Measurements from ENCODE around the gene GRK1. TPM values are rescaled to one million over a fixed set of nuclear protein-coding genes. Genes with fewer than 3 reads are reported as not detected.

The GRK1 gene
- total RNA-seq, 4 donors from 2014 or later = not detected

DNA sequence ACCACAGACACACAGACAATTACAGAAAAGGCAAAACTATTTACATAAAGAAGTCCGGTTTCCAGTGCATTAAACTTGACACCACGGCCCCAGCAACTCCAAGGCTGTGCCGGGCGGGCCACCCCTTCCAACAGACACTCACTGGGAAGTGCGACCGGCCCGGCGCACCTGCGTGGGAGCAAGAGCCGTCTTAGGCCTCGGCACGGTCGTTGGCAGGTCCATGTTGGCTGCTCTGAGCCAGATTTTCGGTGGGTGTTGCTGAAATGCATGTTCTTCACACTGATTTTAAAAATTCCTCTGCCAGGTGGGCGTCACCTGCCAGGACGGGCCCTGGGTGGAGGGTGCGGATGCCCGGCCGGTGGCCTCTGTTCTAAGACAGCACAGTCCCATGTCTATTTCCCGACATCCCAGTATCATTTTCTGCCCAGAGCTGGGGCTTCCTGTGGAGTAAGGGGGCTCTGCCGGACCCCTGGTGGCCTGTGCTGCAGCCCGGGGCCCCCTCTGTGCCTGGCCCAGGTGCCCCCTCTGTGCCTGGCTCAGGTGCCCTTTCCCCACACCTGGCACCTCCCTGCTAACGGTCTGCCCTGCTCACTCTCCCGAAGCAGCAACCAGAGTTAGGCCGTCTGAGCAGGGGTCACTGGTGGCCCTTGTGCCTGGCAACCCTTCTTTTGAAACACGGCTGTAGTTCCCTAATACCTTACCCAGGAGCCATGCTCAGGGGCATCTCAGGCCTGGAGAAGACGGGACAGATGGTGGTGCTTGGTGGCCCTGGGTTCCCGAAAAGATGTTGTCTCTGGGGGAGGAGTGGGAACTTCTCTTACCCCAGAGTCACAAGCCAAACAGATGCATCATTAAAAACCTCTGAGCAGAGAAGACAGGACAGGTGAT lies 101.2 kb downstream of the GRK1 start:
- Histone ChIP-seq H3K36me3 (no peaks in the 10 kb centered on the region), H3K9me3 (no peaks in the 10 kb centered on the region), H3K4me1 (no peaks in the 10 kb centered on the region), H3K27ac (no peak overlapping the region), H3K27me3 (no peaks in the 10 kb centered on the region), H3K4me3 (no peak overlapping the region)
- in situ Hi-C loops (cut with MboI; ENCODE audit: low pct_ligation_motif_present in 1 of 4, low pct_unique_long_range_greater_than_20kb in 1 of 4, low sequenced_read_pairs in 3 of 4) (no loop called here), intact Hi-C loops (cut with DNase I; ENCODE audit: low total_unique reads) (no loop called here)
- no peak for DNase-seq
- WGBS, 2 donors (ENCODE audit: low coverage in 1 of 2) = 88 to 96% methylated on average over 8 to 28 of the region's 28 CpGs
- TF ChIP-seq CTCF (IDR thresholded peaks at IDR 0.05) (no peak), POLR2A (IDR thresholded peaks at IDR 0.05) (no peak), POLR2AphosphoS5 (IDR thresholded peaks at IDR 0.05) (no peak), EP300 (IDR thresholded peaks at IDR 0.05; ENCODE audit: low read depth) (no peak)

GRCh38 chr13:113769106-113769505 lies 102.1 kb downstream of the GRK1 start:
- 60 to 77% methylated on average over 1 to 5 of the region's 5 CpGs for WGBS, 2 donors (ENCODE audit: low coverage in 1 of 2)
- in situ Hi-C loops (cut with MboI; ENCODE audit: low pct_ligation_motif_present in 1 of 4, low pct_unique_long_range_greater_than_20kb in 1 of 4, low sequenced_read_pairs in 3 of 4) = no loop called here
- Histone ChIP-seq H3K4me3 (no peak overlapping the region), H3K36me3 (no peaks in the 10 kb centered on the region), H3K9me3 (no peaks in the 10 kb centered on the region), H3K27me3 (no peaks in the 10 kb centered on the region), H3K27ac (no peak overlapping the region), H3K4me1 (no peaks in the 10 kb centered on the region)
- intact Hi-C loops (cut with DNase I; ENCODE audit: low total_unique reads) = no loop called here
- no peak for DNase-seq
- no peak for TF ChIP-seq POLR2A (IDR thresholded peaks at IDR 0.05)
- TF ChIP-seq EP300 (IDR thresholded peaks at IDR 0.05; ENCODE audit: low read depth) = no peak
- TF ChIP-seq POLR2AphosphoS5 (IDR thresholded peaks at IDR 0.05) = no peak
- TF ChIP-seq CTCF (IDR thresholded peaks at IDR 0.05) = no peak

- in situ Hi-C loops (cut with MboI; ENCODE audit: low pct_ligation_motif_present in 1 of 4, low pct_unique_long_range_greater_than_20kb in 1 of 4, low sequenced_read_pairs in 3 of 4) (no loop called here), intact Hi-C loops (cut with DNase I; ENCODE audit: low total_unique reads) (no loop called here)
- whole genome bisulfite sequencing, 2 donors (ENCODE audit: low coverage in 1 of 2) = 68 to 88% methylated on average over 6 to 11 of the region's 13 CpGs
- no peaks in the 10 kb centered on the region for H3K4me1 ChIP-seq
- no peaks in the 10 kb centered on the region for H3K27me3 ChIP-seq
- DNase-seq = no peak
- no peaks in the 10 kb centered on the region for H3K9me3 ChIP-seq
- H3K27ac ChIP-seq = no peak overlapping the region
- no peak for TF ChIP-seq POLR2AphosphoS5 (IDR thresholded peaks at IDR 0.05)
- TF ChIP-seq EP300 (IDR thresholded peaks at IDR 0.05; ENCODE audit: low read depth) = no peak
- TF ChIP-seq POLR2A (IDR thresholded peaks at IDR 0.05) = no peak
- no peak for TF ChIP-seq CTCF (IDR thresholded peaks at IDR 0.05)
- no peaks in the 10 kb centered on the region for H3K36me3 ChIP-seq
- no peak overlapping the region for H3K4me3 ChIP-seq
Observed at GRCh38 chr13:113769881-113770280, 102.9 kb downstream of the GRK1 start.

DNA sequence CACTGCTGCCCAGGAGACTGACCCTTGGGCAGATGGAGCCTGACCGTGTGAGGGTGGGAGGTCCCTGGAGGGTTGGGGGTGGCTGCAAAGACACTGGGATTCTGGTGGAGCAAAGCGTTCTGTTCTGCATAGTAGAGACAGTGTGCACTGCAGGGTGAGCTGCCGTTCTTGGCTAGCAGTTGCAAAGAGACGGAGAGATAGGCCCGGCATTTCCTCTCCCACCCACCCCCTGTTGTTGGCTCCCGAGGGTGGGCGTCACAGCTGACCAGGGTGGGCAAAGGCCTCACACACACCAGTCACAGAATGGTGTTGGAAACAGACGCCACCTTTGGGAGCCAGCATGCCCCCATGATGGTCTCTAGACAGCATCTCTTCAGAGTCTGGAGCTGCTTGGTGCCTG lies 103.4 kb downstream of the GRK1 start:
- no peaks in the 10 kb centered on the region for H3K36me3 ChIP-seq

More for the DNA sequence above, 103.4 kb downstream of the GRK1 start:
- H3K4me3 ChIP-seq = no peak overlapping the region
- H3K9me3 ChIP-seq = no peaks in the 10 kb centered on the region
- intact Hi-C loops (cut with DNase I; ENCODE audit: low total_unique reads) (no loop called here), in situ Hi-C loops (cut with MboI; ENCODE audit: low pct_ligation_motif_present in 1 of 4, low pct_unique_long_range_greater_than_20kb in 1 of 4, low sequenced_read_pairs in 3 of 4) (no loop called here)
- WGBS, 2 donors (ENCODE audit: low coverage in 1 of 2) = 83 to 90% methylated on average over 2 to 8 of the region's 8 CpGs
- no peak overlapping the region for H3K27ac ChIP-seq
- peaks cover 2% of the 10 kb centered on the region for H3K27me3 ChIP-seq
- no peak for DNase-seq
- H3K4me1 ChIP-seq = no peaks in the 10 kb centered on the region
- TF ChIP-seq CTCF (IDR thresholded peaks at IDR 0.05) (no peak), POLR2A (IDR thresholded peaks at IDR 0.05) (no peak), POLR2AphosphoS5 (IDR thresholded peaks at IDR 0.05) (no peak)
